ENCODE data around the gene MLPH.

- TF ChIP-seq CTCF (IDR thresholded peaks at IDR 0.05) (no peak), POLR2A (IDR thresholded peaks at IDR 0.05) (no peak)
Measured at GRCh38 chr2:237593036-237593435, 106.0 kb downstream of the MLPH start.

All from lower leg skin (tissue), 3 donors.